GM10248 (cell line): ENCODE data around the gene SLC38A9.

ENCODE experiments used
- CTCF ChIA-PET: fragments of 300-600 bp; sonication (Branson Sonifier 250); formaldehyde crosslinking; extraction: SDS; loops from one replicate; lab custom pipeline; 2021; ENCODE audit warnings: antibody characterized with exemption; lab: Yijun Ruan, JAX
- POLR2A ChIA-PET: fragments of 350-650 bp; sonication (Branson Sonifier 250); formaldehyde crosslinking; extraction: SDS; loops from one replicate; lab custom pipeline; 2020; ENCODE audit warnings: antibody characterized with exemption; lab: Yijun Ruan, JAX
- DNase-seq: peaks from one replicate; pipeline ENCODE4 v3.0.0; 2012; ENCODE audit errors: extremely low spot score
- CTCF ChIP-seq: IDR thresholded peaks from 2 replicates; pipeline ENCODE4 v1.5.1; 2012; ENCODE audit warnings: mild to moderate bottlenecking, low read depth; ENCODE audit errors: extremely low read depth, missing control alignments, control extremely low read depth

Gene SLC38A9

GRCh38 chr5:55621229-55621628, 90.9 kb downstream of the SLC38A9 start:
- TF ChIP-seq CTCF, result no peak
- CTCF ChIA-PET, result interaction anchor here (0.9 kb wide), 1 partner anchor 8 kb away, joined by 3 read pairs; no protein-coding TSS in a partner anchor
- POLR2A ChIA-PET, result no interaction called here

GRCh38 chr5:55620766-55621160, 91.4 kb downstream of the SLC38A9 start:
- no peak for DNase-seq
- ChIA-PET POLR2A (no interaction called here), CTCF (interaction anchor here (0.9 kb wide), 1 partner anchor 8 kb away, joined by 3 read pairs; no protein-coding TSS in a partner anchor)
- no peak for TF ChIP-seq CTCF

More at GRCh38 chr5:55621229-55621628, 90.9 kb downstream of the SLC38A9 start:
- DNase-seq, result no peak

GRCh38 chr5:55620009-55620765, 91.9 kb downstream of the SLC38A9 start:
- DNase-seq, result no peak
- ChIA-PET CTCF (interaction anchor here (0.9 kb wide), 1 partner anchor 7 kb away, joined by 3 read pairs; no protein-coding TSS in a partner anchor), POLR2A (no interaction called here)
- TF ChIP-seq CTCF, result no peak

- ChIA-PET POLR2A (no interaction called here), CTCF (interaction anchor here (1.2 to 1.4 kb wide), 2 partner anchors 18 to 35 kb away, joined by 3 to 4 read pairs; no protein-coding TSS in a partner anchor)
- DNase-seq, result no peak
- no peak for TF ChIP-seq CTCF
These were observed 93.8 kb downstream of the SLC38A9 start for GRCh38 chr5:55618318-55618717.

- no peak for TF ChIP-seq CTCF
- DNase-seq, result no peak
- ChIA-PET CTCF (interaction anchor here (0.6 to 1.5 kb wide), 5 partner anchors 7 to 332 kb away, joined by 3 to 4 read pairs (median 3); no protein-coding TSS in a partner anchor), POLR2A (interaction anchor here (0.5 kb wide), 1 partner anchor 309 kb away, joined by 7 read pairs; no protein-coding TSS in a partner anchor)
These were observed 98.8 kb downstream of the SLC38A9 start for GRCh38 chr5:55613112-55613868.

- DNase-seq, result no peak
- CTCF ChIA-PET, result no interaction called here
- no peak for TF ChIP-seq CTCF
- POLR2A ChIA-PET, result no interaction called here
These were observed 101.6 kb downstream of the SLC38A9 start for GRCh38 chr5:55610542-55610941.
